Activated T-cell treated with anti-CD3 and anti-CD28 coated beads, Interleukin-2, amount 50 U/mL, for 4 hours (primary cell): Measurements from ENCODE around the gene TALDO1. TPM values are rescaled to one million over a fixed set of nuclear protein-coding genes. Genes with fewer than 3 reads are reported as not detected.
"Not testable (repeated sequence)": the region's sequence is repeated elsewhere in the genome, so short reads cannot be mapped to it uniquely, and the experiment has no call there.

Experiments used
- ATAC-seq, 2 donors: fragments of 200-7000 bp; cut with Tn5 transposase; one replicate each; pipeline ENCODE4 v1.10.0; 2021
- DNase-seq: peaks from one replicate; pipeline ENCODE4 v3.0.0-alpha.2; 2020
- H3K27me3 Mint-ChIP-seq: one replicate; pipeline ENCODE4 v1.8.0; 2021; ENCODE audit warnings: low read depth, mixed read lengths
- H3K36me3 Mint-ChIP-seq: one replicate; pipeline ENCODE4 v1.8.0; 2022; ENCODE audit warnings: mixed read lengths; ENCODE audit not compliant: insufficient read depth
- H3K4me1 Mint-ChIP-seq: one replicate; pipeline ENCODE4 v1.8.0; 2021; ENCODE audit warnings: low read depth, mixed read lengths
- H3K4me3 Mint-ChIP-seq: one replicate; pipeline ENCODE4 v1.8.0; 2021; ENCODE audit warnings: mild to moderate bottlenecking, moderate library complexity, mixed read lengths
- H3K9me3 Mint-ChIP-seq: one replicate; pipeline ENCODE4 v1.8.0; 2021; ENCODE audit warnings: mixed read lengths
- total RNA-seq, 3 donors: library from RNA; stranded (reverse); gene quantifications; one replicate each; pipeline ENCODE4 v1.2.1, GENCODE V29; 2021

TALDO1 gene
- total RNA-seq, 3 donors from 2014 or later, result 281 to 316 (median 313) TPM

- Mint-ChIP-seq H3K36me3 (no peaks in the 10 kb centered on the region), H3K4me1 (peaks cover 16% of the 10 kb centered on the region), H3K9me3 (no peaks in the 10 kb centered on the region), H3K4me3 (no peak overlapping the region), H3K27me3 (peaks cover 8% of the 10 kb centered on the region)
- no peak for DNase-seq
- ATAC-seq, result no peak
Observed at GRCh38 chr11:724049-724777, 23.1 kb upstream of the TALDO1 start.

GRCh38 chr11:724778-725386 lies 22.4 kb upstream of the TALDO1 start:
- H3K9me3 Mint-ChIP-seq, result no peaks in the 10 kb centered on the region
- no peaks in the 10 kb centered on the region for H3K36me3 Mint-ChIP-seq
- peak overlapping the region; percentile 58 for H3K4me3 Mint-ChIP-seq
- peaks cover 7% of the 10 kb centered on the region for H3K27me3 Mint-ChIP-seq
- ATAC-seq (no peak), DNase-seq (no peak)
- H3K4me1 Mint-ChIP-seq, result peaks cover 16% of the 10 kb centered on the region

- Mint-ChIP-seq H3K4me1 (peaks cover 16% of the 10 kb centered on the region), H3K27me3 (peaks cover 6% of the 10 kb centered on the region), H3K4me3 (no peak overlapping the region), H3K36me3 (no peaks in the 10 kb centered on the region), H3K9me3 (no peaks in the 10 kb centered on the region)
- ATAC-seq, result no peak
- DNase-seq, result no peak
Observed at GRCh38 chr11:725624-726202, 21.6 kb upstream of the TALDO1 start.

GRCh38 chr11:726278-727220 lies 20.7 kb upstream of the TALDO1 start:
- peaks cover 3% of the 10 kb centered on the region for H3K27me3 Mint-ChIP-seq
- peaks cover 12% of the 10 kb centered on the region for H3K4me1 Mint-ChIP-seq
- no peaks in the 10 kb centered on the region for H3K36me3 Mint-ChIP-seq
- H3K9me3 Mint-ChIP-seq, result no peaks in the 10 kb centered on the region
- peak; percentile 46 for DNase-seq
- ATAC-seq, result peak; percentile 44 to 52
- peak overlapping the region; percentile 48 for H3K4me3 Mint-ChIP-seq

- peaks cover 9% of the 10 kb centered on the region for H3K4me1 Mint-ChIP-seq
- no peak for ATAC-seq
- H3K36me3 Mint-ChIP-seq, result no peaks in the 10 kb centered on the region
- no peaks in the 10 kb centered on the region for H3K9me3 Mint-ChIP-seq
- peaks cover 3% of the 10 kb centered on the region for H3K27me3 Mint-ChIP-seq
- no peak for DNase-seq
- no peak overlapping the region for H3K4me3 Mint-ChIP-seq
Observed at GRCh38 chr11:727281-727701, 20.0 kb upstream of the TALDO1 start.

GRCh38 chr11:727859-728748 lies 19.2 kb upstream of the TALDO1 start:
- Mint-ChIP-seq H3K9me3 (no peaks in the 10 kb centered on the region), H3K4me3 (no peak overlapping the region), H3K27me3 (peaks cover 2% of the 10 kb centered on the region), H3K36me3 (no peaks in the 10 kb centered on the region), H3K4me1 (peaks cover 8% of the 10 kb centered on the region)
- DNase-seq, result peak; percentile 74
- ATAC-seq, result peak; percentile 74 to 78

- Mint-ChIP-seq H3K27me3 (no peaks in the 10 kb centered on the region), H3K36me3 (no peaks in the 10 kb centered on the region), H3K9me3 (no peaks in the 10 kb centered on the region), H3K4me3 (no peak overlapping the region), H3K4me1 (peaks cover 5% of the 10 kb centered on the region)
- ATAC-seq (no peak), DNase-seq (no peak)
Observed at GRCh38 chr11:728901-729491, 18.3 kb upstream of the TALDO1 start.

GRCh38 chr11:729492-730074 lies 17.7 kb upstream of the TALDO1 start:
- ATAC-seq, result no peak
- Mint-ChIP-seq H3K9me3 (no peaks in the 10 kb centered on the region), H3K27me3 (no peaks in the 10 kb centered on the region), H3K36me3 (no peaks in the 10 kb centered on the region), H3K4me1 (peaks cover 3% of the 10 kb centered on the region), H3K4me3 (no peak overlapping the region)
- no peak for DNase-seq

GRCh38 chr11:733072-733471 lies 14.2 kb upstream of the TALDO1 start:
- H3K4me1 Mint-ChIP-seq, result peaks cover 13% of the 10 kb centered on the region
- no peaks in the 10 kb centered on the region for H3K27me3 Mint-ChIP-seq
- DNase-seq (no peak), ATAC-seq (no peak)
- H3K9me3 Mint-ChIP-seq, result no peaks in the 10 kb centered on the region
- H3K36me3 Mint-ChIP-seq, result no peaks in the 10 kb centered on the region
- no peak overlapping the region for H3K4me3 Mint-ChIP-seq

GRCh38 chr11:734541-734940 lies 12.7 kb upstream of the TALDO1 start:
- not testable (repeated sequence) for ATAC-seq, H3K9me3 Mint-ChIP-seq, H3K4me3 Mint-ChIP-seq, DNase-seq, H3K27me3 Mint-ChIP-seq, H3K36me3 Mint-ChIP-seq
- peaks cover 13% of the 10 kb centered on the region for H3K4me1 Mint-ChIP-seq

GRCh38 chr11:737366-737765 lies 9.9 kb upstream of the TALDO1 start:
- DNase-seq (no peak), ATAC-seq (peak; percentile 28 to 37)
- Mint-ChIP-seq H3K4me3 (peak overlapping the region; percentile 42), H3K27me3 (no peaks in the 10 kb centered on the region), H3K9me3 (no peaks in the 10 kb centered on the region), H3K36me3 (no peaks in the 10 kb centered on the region), H3K4me1 (peaks cover 13% of the 10 kb centered on the region)

GRCh38 chr11:737899-738298 lies 9.4 kb upstream of the TALDO1 start:
- ATAC-seq, result peak; percentile 56 to 63
- not testable (repeated sequence) for H3K9me3 Mint-ChIP-seq, H3K36me3 Mint-ChIP-seq, H3K27me3 Mint-ChIP-seq, DNase-seq
- Mint-ChIP-seq H3K4me3 (peak overlapping the region; percentile 42), H3K4me1 (peaks cover 13% of the 10 kb centered on the region)

GRCh38 chr11:742156-742546 lies 5.1 kb upstream of the TALDO1 start:
- Mint-ChIP-seq H3K4me3 (no peak overlapping the region), H3K36me3 (no peaks in the 10 kb centered on the region), H3K4me1 (peaks cover 14% of the 10 kb centered on the region), H3K9me3 (no peaks in the 10 kb centered on the region), H3K27me3 (no peaks in the 10 kb centered on the region)
- DNase-seq (no peak), ATAC-seq (no peak)
